GM19324 (cell line): ENCODE data around the gene SVOP.

ENCODE experiments used
- ATAC-seq: cut with Tn5 transposase; IDR thresholded peaks from one replicate; pipeline ENCODE4 v1.9.1; 2021; ENCODE audit warnings: mild to moderate bottlenecking, moderate library complexity; ENCODE audit not compliant: unreplicated experiment, low FRiP score

Gene SVOP

DNA sequence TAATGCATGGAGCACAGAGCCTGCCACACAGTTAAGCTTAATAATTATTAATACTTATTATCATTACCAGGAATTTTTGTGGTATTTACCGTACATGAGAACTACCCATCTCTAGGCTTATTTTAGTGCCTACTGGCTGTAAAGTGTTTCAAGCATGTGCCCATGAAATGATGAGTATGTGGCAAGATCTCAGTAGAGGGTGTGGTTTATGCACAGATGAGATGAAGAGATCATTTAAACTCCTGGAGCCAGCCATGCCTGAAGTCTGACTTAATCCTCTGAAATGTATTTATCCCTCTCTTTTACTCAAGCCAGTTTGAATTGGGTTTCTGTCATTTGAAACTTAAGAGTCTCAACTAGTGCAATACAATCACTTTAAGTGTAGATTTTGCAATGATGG lies 80.7 kb downstream of the SVOP start:
- no peak for ATAC-seq

DNA sequence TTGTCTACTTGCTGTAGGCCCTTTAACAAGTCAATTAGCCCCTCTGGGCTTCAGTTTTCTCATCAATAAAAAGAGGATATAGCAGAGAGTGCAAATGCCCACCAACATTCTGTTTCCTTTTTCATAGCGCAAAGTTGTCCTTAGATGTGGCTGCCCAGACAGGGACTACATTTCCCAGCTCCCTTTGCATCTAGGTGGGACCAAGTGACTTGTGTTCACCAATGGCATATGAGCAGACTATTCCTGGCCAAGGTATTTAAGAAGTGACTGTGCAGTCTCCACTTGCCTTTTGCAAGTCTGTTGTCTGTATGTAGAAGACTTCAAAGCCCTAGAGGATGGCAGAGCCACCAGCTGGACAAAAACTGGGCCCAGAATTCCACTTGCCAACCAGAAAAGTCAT lies 81.3 kb downstream of the SVOP start:
- ATAC-seq = no peak

DNA sequence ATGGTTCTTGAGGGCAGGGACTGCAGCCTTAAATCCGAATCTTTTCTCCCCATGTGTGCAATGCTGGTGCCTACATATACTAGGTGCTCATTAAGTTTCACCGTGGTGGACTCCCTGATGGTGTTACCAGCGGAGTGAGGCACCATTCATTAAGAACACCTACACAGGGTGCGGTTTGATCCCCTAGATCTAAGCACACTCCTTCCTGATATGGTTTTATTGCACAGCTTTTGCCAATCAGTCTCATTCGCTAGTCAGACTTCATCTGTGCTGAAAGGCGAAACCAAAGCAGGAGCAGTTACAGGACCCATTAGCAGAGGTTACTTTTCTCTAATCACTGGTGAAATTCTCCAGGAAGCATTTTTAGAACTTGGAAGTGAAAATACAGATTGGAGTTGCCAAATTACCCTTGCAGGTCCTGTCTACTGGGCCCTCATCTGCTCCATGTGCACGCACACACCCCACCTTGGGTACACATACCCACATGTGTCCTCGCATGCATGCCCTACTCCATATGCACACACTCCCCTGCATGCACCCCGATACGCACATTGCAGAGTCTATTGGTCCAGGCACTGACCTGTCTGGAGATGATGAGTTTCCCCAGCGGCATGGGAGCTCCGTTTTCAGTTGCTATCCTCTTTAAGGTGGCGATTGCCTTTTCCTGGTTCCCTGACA lies 82.5 kb downstream of the SVOP start:
- ATAC-seq = no peak

DNA sequence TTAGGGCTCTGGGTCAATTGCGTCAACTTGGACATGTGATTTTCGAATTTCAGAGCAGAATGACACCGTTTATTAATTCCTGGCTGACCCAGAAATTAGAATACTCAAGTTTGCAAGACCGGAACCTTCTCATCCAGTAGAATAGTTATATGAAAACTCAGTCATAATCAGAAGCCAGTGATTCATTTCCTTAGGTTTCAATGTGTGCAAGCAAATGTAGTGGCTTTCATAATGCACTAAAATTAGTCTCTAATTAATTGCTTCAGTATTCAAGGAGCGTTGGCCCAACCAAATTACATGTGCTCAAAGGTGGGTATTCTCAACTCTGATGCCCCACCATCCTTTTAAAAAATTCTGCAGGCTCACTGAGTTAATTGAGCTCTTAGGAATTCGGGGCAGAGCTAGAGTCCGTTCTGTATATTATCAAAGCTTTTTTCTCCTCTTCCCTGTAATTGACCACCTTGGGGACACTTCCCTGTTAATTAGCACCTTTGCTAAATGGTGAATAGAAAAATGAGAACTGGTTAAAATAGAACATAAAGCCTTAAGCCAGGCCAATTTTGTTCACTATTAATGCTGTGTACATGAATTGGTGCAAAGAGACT lies 85.6 kb downstream of the SVOP start:
- no peak for ATAC-seq

DNA sequence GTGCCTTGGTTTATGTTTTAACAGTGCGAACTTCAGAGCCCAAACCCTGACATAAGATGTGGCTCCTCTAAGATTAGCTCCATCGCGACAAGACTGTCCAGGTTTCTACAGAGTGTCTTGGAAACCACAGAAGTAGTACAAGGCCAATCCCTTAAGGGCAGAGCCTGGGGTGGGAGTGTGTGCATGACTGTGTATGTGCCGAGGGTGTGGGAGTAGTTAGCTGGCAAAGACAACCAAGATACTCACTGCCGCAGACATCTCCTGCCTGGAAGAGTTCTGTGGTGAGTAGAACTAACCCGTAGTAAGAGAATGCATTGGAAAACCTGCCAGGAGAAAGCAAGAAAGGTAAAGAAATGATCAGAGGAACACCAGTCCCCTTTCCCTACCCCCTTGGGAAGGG lies 86.9 kb downstream of the SVOP start:
- no peak for ATAC-seq

DNA sequence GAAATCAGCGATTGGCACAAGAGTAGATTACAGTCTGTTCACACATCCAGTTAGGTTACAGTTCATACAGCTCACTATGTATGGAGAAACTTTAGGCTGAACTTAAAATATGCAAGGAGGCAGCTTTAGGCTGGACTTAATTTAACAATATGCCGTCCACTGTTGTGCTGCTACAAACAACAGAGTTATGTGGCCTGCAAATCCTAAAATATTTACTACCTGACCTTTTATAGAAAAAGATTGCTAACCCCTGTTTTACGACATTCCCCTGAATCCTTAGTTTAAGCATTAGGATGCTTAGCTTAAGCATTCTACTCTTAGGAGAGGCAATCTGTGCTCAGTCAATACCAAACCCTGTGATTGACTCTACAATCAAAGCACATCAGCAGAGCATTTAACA lies 90.1 kb downstream of the SVOP start:
- ATAC-seq = no peak

DNA sequence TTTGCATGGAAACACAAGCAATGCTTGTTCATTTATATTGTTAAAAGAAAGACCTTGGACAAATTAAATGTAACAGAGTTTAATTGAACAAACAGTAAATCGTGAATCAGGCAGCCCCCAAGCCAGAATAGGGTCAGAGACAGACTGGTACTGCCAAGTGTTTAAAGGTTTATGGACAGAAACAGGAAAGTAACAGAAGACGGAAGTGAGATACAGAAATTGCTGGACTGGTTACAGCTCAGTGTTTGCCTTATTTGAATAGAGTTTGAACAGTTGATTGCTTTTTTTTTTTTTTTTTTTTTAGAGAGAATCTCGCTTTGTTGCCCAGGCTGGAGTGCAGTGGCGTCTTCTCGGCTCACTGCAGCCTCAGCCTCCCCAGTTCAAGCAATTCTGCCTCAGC lies 90.7 kb downstream of the SVOP start:
- no peak for ATAC-seq

DNA sequence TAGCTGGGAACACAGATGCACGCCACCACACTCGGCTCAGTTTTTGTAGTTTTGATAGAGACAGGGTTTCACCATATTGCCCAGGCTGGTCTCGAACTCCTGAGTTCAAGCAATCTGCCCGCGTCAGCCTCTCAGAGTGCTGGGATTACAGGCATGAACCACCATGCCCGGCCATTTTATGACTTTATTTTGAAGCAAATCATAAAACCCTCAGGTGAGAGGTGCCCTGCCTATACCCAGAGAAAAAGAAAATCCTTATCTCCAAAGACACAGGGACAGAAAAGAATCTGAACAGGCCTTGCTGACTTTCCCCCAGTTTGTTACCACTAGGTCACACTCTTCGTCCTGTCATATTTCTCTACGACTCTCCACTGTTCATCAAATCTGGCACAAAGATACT lies 92.2 kb downstream of the SVOP start:
- ATAC-seq = no peak

DNA sequence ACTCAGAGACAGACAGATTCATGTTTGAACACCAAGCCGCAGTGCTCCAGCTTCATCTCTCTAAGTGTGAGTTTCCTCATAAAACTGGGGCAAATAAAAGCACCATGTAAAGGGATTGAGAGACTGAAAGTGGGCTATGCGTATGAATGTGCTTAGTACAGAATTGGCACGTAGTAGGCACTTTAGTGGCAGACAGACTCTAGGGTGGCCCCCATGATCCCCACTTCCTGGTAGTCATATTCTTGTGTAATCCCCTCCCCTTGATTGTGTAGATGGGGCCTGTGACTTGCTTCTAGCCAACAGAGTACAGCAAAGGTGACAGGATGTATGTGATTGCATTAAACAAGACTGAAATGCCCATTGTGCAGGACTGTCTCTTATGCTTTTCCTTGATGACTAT lies 98.0 kb downstream of the SVOP start:
- ATAC-seq = no peak

DNA sequence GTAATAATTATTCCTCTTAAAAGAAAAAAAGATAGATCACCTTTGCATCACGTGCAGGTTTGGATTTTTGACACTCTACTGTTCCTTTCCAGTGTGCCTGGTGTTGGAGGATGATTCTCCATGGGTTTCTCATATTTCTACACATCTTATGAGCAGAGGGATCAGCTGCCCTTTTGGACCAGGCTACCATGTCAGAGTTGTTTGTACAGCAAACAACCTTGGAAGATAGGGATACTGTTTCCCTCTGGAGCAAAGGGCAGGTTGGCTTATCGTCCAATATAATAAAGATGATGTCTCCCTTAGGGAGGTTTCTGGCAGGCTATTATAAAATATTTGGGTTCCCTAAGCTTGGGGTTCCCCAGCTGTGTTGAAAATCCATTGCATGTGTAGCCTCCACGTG lies 98.9 kb downstream of the SVOP start:
- ATAC-seq = no peak

DNA sequence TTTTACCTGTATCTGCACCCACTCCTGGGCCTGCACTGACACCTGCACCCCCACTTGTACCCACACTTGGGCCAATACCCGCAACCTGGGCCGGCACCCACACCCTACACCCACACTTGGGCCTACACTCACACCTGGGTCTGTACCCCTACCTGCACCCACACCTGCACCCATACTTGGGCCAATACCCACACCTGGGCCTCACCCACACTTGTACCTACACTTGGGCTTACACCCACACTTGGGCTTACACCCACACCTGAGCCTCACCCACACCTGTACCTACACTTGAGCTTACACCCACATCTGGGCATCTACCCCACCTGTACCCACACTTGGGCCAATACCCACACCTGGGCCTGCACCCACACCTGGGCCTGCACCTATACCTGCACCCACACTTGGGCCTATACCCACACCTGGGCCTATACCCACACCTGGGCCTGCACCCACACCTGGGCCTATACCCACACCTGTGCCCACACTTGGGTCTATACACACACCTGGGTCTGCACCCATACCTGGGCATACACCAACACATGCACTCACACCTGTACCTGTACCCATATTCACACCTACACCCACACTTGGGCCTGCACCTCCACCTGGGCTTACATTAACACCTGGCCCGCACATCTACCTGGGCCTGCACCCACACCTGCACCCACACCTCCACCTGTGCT lies 101.8 kb downstream of the SVOP start:
- ATAC-seq = no peak

DNA sequence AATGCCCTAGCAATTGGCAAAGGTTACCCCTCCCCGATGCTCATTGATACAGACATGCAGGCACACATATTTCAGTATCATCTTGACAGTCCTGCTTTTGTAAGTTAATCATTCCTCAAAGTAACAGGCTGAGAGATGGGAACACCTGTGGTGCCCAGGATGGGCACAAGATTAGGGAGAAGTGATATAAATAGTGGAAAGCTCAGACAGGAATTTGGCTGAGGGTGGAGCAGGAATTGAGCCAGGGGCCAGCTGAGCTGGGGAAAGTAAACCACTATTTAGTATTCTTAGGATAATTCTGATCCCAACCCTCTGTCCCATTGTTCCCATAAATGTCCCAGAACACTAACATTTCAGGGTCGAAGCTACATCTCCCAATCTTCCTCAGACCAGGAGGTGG lies 102.7 kb downstream of the SVOP start:
- no peak for ATAC-seq

DNA sequence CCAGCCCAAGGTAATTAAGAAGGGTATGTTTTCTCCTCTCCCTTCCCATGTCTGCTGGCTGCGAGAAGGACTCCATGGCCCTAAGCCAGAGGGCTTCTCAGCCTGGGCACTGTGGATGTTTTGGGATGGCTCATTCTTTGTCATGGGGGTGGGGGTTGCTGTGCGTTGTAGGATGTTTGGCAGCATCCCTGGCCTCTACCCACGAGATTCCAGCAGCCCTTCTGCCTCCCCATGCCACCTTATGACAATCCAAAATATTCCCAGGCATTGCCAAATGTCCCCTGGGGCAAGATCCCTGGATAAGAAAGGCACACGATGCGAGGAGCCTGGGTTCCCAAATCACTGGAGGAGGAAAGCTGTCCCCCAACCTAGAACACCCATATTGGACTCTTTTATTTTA lies 104.5 kb downstream of the SVOP start:
- ATAC-seq = no peak

DNA sequence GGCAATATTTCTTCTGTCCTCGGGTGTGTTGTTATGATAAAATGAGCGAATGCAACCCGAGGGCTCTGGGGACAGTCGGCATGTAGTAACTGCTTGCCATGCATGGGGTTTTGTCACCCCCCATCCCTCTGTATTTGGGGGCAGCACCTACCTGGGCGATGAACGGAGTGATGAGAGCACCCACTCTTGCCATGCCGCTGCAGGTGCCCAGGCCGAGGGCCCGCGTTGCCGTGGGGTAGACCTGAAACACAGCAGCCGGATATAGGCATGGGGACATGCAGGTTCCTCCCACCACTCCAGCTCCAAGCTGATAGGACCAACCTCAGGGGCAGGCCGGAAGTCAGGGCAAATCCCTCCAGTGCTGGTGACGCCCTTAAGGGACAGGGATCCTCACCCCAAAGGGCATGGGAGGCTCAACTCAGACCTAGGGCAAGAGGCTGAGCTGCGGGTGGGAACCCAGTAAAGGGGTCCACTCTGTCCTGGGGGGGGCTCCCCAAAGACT lies 105.2 kb downstream of the SVOP start:
- no peak for ATAC-seq

DNA sequence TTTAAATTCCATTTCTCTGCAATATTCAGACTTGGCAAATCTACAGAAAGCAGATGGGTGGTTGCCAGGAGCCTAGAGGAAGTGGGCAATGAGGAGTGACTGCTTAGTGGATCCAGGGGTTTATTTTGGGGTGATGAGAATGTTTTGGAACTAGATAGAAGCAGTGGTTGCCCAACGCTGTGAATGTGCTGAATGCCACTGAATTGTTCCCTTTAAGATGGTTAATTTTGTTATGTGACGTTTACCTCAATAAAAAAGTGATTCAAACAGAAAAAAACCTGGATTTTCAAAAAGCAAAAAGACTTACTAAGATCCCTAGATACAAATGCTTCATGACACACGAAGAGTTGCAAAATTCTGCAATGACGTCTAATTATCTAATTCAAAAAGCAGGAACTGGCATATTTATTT lies 106.7 kb downstream of the SVOP start:
- no peak for ATAC-seq

DNA sequence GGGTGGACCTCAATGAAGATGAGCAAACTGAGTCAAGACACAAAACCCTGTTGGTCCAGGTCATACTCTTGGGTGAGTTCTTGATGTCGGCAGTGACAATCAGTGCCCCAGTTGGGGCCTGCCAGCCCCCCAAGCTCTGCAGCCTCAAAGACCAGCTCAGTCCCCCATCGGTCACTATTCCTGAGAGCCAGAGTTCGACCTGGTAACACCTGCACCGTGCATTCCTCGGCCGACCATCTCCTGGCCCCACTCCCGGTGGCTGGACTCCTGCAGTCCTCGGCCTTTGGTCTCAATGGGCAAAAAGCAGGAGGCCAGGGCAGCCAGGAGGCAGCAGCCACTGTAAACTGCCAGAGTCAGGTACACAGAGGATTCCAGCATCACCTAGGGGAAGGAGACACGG lies 108.5 kb downstream of the SVOP start:
- ATAC-seq = no peak

DNA sequence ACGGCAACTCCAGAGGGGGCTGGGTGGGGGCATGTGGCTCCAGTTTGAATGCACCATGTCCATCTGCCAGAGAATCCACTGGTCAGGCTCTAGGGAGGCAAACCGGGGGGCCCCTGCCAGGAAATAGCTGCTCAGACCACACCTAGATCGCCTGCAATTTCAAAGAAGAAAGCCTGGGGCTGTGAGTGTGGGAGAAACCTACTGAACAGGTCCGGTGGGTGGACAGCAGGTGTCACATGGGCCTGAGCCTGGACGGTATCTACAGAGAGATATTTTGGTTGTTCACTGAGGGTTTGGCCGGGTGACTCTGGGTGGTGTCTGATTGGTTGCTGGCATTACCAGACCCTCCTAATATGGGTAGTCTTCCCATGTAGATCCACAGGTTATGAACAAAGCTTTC lies 109.0 kb downstream of the SVOP start:
- no peak for ATAC-seq

DNA sequence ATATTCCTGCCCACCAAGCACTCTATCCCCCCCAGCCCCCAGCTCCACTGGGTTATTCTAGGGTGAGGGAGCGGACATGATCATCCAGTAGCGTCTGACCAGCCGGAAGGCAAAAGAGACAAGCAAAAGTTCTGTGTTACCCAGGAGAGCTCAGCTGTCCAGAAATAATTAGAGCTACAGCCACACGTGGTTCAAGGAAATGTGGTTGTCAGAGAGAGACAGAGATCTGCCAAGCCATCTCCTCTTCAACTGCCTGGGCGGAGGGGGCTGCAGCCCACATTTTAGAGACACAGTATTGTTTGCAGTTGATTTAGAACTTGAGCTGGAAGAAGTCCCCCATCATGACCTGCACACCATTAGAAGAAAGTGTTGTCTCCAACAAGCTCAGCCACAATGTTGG lies 110.5 kb downstream of the SVOP start:
- no peak for ATAC-seq

DNA sequence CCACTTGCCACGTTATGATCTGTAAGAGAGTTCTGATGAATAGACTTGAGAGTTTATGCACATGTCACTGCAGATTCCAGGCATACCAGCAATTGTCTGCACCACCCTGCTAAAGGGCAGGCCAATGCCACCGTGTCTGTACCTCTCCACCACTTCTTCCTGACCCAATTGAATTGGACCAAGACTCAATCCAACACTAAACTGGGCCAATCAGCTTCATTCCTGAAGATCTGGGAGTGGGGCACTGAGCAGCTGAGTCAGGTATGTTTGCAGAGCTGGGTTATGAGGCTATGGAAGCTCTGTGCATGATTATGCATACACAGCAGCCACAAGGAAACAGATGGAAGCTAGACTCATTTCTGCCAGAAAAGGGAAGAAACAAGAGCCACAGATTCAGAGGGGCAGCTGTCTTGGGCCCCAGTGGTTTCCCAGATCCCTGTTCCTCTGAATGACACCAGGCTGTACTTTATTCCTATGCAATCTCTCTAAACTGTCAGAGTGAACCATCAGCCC lies 113.0 kb downstream of the SVOP start:
- ATAC-seq = no peak

DNA sequence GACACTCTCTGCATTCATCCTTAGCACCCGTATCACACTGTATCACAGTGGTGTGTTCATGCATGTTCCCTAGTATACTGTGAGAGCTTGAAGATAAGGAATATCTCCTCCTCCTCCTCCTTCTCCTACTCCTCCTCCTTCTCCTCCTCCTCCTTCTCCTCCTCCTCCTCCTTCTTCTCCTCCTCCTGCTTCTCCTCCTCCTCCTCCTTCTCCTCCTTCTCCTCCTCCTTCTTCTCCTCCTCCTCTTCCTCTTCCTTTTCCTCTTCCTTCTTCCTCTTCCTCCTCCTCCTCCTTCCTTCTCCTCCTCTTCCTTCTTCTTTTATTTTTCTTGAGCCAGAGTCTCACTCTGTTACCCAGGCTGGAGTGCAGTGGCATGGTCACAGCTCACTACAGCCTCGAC lies 113.9 kb downstream of the SVOP start:
- no peak for ATAC-seq

DNA sequence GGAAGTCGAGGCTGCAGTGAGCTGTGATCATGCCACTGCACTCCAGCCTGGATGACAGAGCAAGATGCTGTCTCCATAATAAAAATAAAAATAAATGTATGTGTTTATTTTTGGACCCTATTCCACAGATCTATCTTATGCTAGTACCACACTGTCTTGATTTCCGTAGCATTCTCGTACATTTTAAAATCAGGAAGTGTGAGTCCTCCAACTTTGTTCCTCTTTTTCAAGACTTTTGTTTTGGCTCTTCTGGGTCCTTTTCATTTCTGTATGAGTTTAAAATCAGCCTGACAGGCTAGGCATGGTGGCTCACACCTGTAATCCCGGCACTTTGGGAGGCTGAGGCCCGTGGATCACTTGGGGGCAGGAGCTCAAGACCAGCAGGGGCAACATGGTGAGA lies 115.1 kb downstream of the SVOP start:
- ATAC-seq = no peak

DNA sequence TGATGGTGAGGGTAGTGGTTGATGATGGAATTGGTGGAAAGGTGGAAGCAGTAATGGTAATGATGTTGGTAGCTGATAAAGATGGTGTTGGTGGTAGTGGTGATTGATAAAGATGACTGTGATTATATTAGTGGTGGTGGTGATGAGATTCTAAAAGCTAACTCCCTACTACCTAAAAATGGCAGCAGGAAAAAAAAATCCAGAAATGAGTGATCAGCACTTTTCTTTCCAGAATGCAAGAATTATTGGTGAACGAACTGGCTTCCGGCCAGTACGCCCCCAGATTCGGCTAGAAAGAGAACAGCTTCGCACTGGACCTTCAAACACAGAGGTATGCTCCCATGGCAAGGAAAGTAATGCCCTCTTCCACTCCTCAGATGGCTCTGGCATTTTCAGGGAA lies 121.7 kb downstream of the SVOP start:
- no peak for ATAC-seq
